Measurements from ENCODE around the gene DAAM1. TPM values are rescaled to one million over a fixed set of nuclear protein-coding genes. Genes with fewer than 3 reads are reported as not detected.

The DAAM1 gene
- total RNA-seq, 3 donors from 2014 or later (not counting 1 experiment from before 2014, with no cell fraction given), result 10.9 to 31.4 (median 12.6) TPM

DNA sequence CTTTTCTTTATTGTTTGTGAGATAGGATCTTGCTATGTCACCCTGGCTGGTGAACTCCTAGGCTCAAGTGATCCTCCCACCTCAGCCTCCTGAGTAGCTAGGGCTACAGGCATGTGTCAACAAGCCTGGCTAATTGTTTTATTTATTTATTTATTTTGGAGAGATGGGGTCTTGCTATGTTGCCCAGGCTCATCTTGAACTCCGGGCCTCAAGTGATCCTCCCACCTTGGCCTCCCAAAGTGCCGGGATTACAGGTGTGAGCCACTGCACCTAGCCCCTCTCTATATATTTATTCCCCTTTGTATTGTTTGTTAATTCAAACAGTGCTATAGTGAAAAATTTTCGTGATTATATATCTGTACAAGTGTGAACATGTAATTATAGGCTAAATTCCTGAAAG lies 123.3 kb downstream of the DAAM1 start:
- no peak overlapping the region for H3K4me3 Mint-ChIP-seq
- intact Hi-C loops (cut with micrococcal nuclease), result no loop called here
- H3K9me3 ChIP-seq (ENCODE audit: control insufficient read depth, insufficient read depth, low read length), result no peaks in the 10 kb centered on the region
- ATAC-seq, result no peak
- no peaks in the 10 kb centered on the region for H3K27me3 Mint-ChIP-seq (ENCODE audit: low read depth in 2 of 2)
- H3K4me1 ChIP-seq (ENCODE audit: control insufficient read depth, insufficient read depth, low read length), result no peaks in the 10 kb centered on the region
- TF ChIP-seq, protein P1, sequence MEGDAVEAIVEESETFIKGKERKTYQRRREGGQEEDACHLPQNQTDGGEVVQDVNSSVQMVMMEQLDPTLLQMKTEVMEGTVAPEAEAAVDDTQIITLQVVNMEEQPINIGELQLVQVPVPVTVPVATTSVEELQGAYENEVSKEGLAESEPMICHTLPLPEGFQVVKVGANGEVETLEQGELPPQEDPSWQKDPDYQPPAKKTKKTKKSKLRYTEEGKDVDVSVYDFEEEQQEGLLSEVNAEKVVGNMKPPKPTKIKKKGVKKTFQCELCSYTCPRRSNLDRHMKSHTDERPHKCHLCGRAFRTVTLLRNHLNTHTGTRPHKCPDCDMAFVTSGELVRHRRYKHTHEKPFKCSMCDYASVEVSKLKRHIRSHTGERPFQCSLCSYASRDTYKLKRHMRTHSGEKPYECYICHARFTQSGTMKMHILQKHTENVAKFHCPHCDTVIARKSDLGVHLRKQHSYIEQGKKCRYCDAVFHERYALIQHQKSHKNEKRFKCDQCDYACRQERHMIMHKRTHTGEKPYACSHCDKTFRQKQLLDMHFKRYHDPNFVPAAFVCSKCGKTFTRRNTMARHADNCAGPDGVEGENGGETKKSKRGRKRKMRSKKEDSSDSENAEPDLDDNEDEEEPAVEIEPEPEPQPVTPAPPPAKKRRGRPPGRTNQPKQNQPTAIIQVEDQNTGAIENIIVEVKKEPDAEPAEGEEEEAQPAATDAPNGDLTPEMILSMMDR (IDR thresholded peaks at IDR 0.05), result no peak
- H3K27ac ChIP-seq (ENCODE audit: low read length), result no peak overlapping the region
- no peaks in the 10 kb centered on the region for H3K27me3 ChIP-seq (ENCODE audit: control insufficient read depth, insufficient read depth, low read length)
- no CpG with 5 or more reads among the region's 3 CpGs for WGBS (ENCODE audit: insufficient coverage)
- no peaks in the 10 kb centered on the region for H3K36me3 ChIP-seq (ENCODE audit: control insufficient read depth, insufficient read depth, low read length)
- DNase-seq, result no peak
- H3K4me1 Mint-ChIP-seq, result peaks cover 0 to 7% of the 10 kb centered on the region in 2 donors
- no peaks in the 10 kb centered on the region for H3K36me3 Mint-ChIP-seq
- no peak overlapping the region for H3K27ac Mint-ChIP-seq
- no peak overlapping the region for H3K4me3 ChIP-seq (ENCODE audit: low read length)
- no peaks in the 10 kb centered on the region for H3K9me3 Mint-ChIP-seq

DNA sequence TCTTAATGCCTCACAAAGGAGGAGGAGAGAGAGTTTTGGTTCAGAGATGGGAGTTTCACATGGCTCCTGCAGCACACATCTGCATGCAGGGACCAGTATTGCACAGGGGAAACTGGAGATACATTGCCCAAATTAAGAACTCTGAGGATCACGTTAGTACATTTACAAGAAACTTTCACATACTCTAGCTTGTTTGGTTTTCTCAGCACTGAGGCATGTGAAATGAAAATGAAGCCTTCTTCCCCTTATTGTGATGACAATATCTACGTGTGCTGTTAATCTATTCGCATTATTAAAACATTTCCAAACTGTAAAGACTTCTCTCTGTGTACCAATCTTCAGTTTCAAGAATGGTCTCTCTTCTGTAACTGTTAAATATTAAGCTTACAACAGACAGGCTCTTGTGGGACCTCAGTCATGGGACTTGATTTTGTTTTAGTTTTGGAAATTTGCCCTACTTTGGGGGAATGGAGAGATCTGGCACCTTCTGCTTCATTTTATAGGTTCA lies 124.7 kb downstream of the DAAM1 start:
- TF ChIP-seq, protein P1 (IDR thresholded peaks at IDR 0.05), result no peak
- H3K4me1 Mint-ChIP-seq, result peaks cover 0 to 5% of the 10 kb centered on the region in 2 donors
- Histone ChIP-seq H3K4me1 (ENCODE audit: control insufficient read depth, insufficient read depth, low read length) (no peaks in the 10 kb centered on the region), H3K27ac (ENCODE audit: low read length) (no peak overlapping the region), H3K36me3 (ENCODE audit: control insufficient read depth, insufficient read depth, low read length) (no peaks in the 10 kb centered on the region), H3K27me3 (ENCODE audit: control insufficient read depth, insufficient read depth, low read length) (no peaks in the 10 kb centered on the region), H3K4me3 (ENCODE audit: low read length) (no peak overlapping the region), H3K9me3 (ENCODE audit: control insufficient read depth, insufficient read depth, low read length) (no peaks in the 10 kb centered on the region)
- 89% methylated on average over 3 of the region's 3 CpGs for WGBS (ENCODE audit: insufficient coverage)
- DNase-seq (no peak), ATAC-seq (no peak)
- H3K27ac Mint-ChIP-seq, result no peak overlapping the region
- no peaks in the 10 kb centered on the region for H3K36me3 Mint-ChIP-seq
- H3K9me3 Mint-ChIP-seq, result no peaks in the 10 kb centered on the region
- H3K27me3 Mint-ChIP-seq (ENCODE audit: low read depth in 2 of 2), result no peaks in the 10 kb centered on the region
- no peak overlapping the region for H3K4me3 Mint-ChIP-seq
- intact Hi-C loops (cut with micrococcal nuclease), result no loop called here

DNA sequence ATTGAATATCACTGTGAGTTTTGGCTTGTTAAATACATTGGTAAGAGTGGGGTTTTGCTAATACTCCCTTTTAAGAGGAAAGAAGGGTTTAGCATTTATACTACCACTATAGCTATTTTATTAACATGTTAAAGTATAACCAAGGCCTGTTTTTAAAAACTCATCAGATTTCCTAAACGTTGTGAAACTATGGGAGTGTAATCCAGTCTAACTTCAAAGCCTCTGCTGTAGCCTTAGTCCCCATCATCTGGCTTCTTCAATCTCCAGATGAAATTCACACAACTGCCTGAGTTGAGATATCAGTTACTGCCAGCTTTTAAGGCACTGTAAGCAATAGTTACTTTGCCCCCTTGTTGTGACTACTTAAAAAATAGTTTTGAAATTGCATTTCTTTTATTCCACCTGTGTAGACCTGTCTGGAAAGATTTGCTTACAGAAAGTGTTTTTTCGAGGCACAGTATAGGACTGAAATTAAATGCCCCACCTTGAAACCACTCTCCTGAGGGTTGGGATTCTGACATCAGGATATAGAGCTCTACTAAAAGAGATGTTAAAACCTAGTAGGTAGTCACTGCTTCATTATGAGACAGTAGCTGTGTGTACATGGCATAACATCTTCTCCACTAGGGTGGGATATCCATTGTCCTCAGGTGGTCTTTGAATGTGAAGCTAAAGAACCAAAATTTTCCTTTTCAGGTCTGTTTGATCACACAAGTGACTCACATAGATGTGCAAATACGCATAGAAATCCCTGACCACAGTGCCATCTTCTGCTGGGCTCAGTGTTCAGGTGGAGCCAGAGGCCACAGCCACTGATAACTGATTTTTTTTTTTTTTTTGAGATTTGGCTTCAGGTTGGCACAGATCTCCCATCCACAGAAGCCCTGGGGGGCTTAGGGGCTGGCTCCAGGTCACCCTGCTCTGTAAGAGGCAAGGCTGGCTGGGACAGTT lies 125.5 kb downstream of the DAAM1 start:
- TF ChIP-seq, protein P1 (IDR thresholded peaks at IDR 0.05), result no peak
- ATAC-seq (no peak), DNase-seq (no peak)
- Histone ChIP-seq H3K27me3 (ENCODE audit: control insufficient read depth, insufficient read depth, low read length) (no peaks in the 10 kb centered on the region), H3K4me3 (ENCODE audit: low read length) (no peak overlapping the region), H3K4me1 (ENCODE audit: control insufficient read depth, insufficient read depth, low read length) (no peaks in the 10 kb centered on the region), H3K9me3 (ENCODE audit: control insufficient read depth, insufficient read depth, low read length) (no peaks in the 10 kb centered on the region), H3K27ac (ENCODE audit: low read length) (no peak overlapping the region), H3K36me3 (ENCODE audit: control insufficient read depth, insufficient read depth, low read length) (no peaks in the 10 kb centered on the region)
- intact Hi-C loops (cut with micrococcal nuclease), result no loop called here
- Mint-ChIP-seq H3K4me1 (peaks cover 0 to 5% of the 10 kb centered on the region in 2 donors), H3K27ac (no peak overlapping the region), H3K9me3 (no peaks in the 10 kb centered on the region), H3K27me3 (ENCODE audit: low read depth in 2 of 2) (no peaks in the 10 kb centered on the region), H3K36me3 (no peaks in the 10 kb centered on the region), H3K4me3 (no peak overlapping the region)
- 87% methylated on average over 3 of the region's 3 CpGs for WGBS (ENCODE audit: insufficient coverage)

Measured in natural killer cell (primary cell).